K562 (cell line): ENCODE measurements around the gene WDR13. TPM values are rescaled to one million over a fixed set of nuclear protein-coding genes. Genes with fewer than 3 reads are reported as not detected.
A peak's percentile ranks its signal among the peaks of the same experiment; 100 is the strongest.

Source experiments
- C11orf30 ChIP-seq: fragments of 450-650 bp; IDR thresholded peaks from 2 replicates; pipeline ENCODE4 v1.6.1; 2016; ENCODE audit warnings: low read depth, mild to moderate bottlenecking
- CTBP1 ChIP-seq: fragments of 450-650 bp; IDR thresholded peaks from 2 replicates; pipeline ENCODE4 v1.6.1; 2016; ENCODE audit warnings: borderline replicate concordance
- ELF2 ChIP-seq: fragments of 250-450 bp; sonication (Bioruptor Pico); IDR thresholded peaks from 2 replicates; pipeline ENCODE4 v1.5.0; 2021; ENCODE audit warnings: mild to moderate bottlenecking
- POLR2B ChIP-seq: fragments of 450-650 bp; IDR thresholded peaks from 2 replicates; pipeline ENCODE4 v1.6.1; 2018; ENCODE audit warnings: low read depth; ENCODE audit not compliant: partially characterized antibody
- PTTG1 ChIP-seq: fragments of 450-650 bp; IDR thresholded peaks from 2 replicates; pipeline ENCODE4 v1.6.1; 2016; ENCODE audit warnings: low read depth, mild to moderate bottlenecking, missing genetic modification characterization, missing compliant biosample characterization
- RBM22 ChIP-seq: fragments of 200-400 bp; formaldehyde crosslinking; IDR thresholded peaks from 2 replicates; pipeline ENCODE4 v1.6.1; 2018; ENCODE audit warnings: low read length, low read depth; ENCODE audit not compliant: poor library complexity, severe bottlenecking
- TEAD4 ChIP-seq, 2 experiments: sonication (generic) in 1 of 2; formaldehyde crosslinking in 1 of 2; IDR thresholded peaks; 2 replicates each; pipeline versions ENCODE4 v1.6.1 to v1.8.0; 2012 to 2022; ENCODE audit warnings: borderline replicate concordance in 1 of 2, inconsistent platforms in 1 of 2, low read length in 1 of 2, mild to moderate bottlenecking in 1 of 2, missing genetic modification reagents in 1 of 2
- ZC3H8 ChIP-seq: fragments of 450-650 bp; IDR thresholded peaks from 2 replicates; pipeline ENCODE4 v1.6.1; 2017
- ZNF175 ChIP-seq: fragments of 200-800 bp; sonication (Bioruptor generic); IDR thresholded peaks from 2 replicates; pipeline ENCODE4 v1.6.1; 2016; ENCODE audit warnings: low read depth, mild to moderate bottlenecking, missing genetic modification characterization, missing compliant biosample characterization
- polyA plus RNA-seq, 8 experiments: library from polyadenylated mRNA; depleted of rRNA in 4 of 8; stranded (reverse) in 5 of 8; unstranded in 3 of 8; fragments of >200 nt; fragmentation: Nextera tagmentation in 2 of 8; fragmentation: Illumina TruSeq in 1 of 8; extraction: Ambion mirVana in 2 of 8; extraction: Trizol in 1 of 8; gene quantifications; 2 replicates each; pipeline versions ENCODE4 v1.2.1 to v1.2.3, GENCODE V29; 2011 to 2014; ENCODE audit warnings: inconsistent platforms in 1 of 8, missing spikeins in 1 of 8
- total RNA-seq, 7 experiments: library from RNA; depleted of rRNA in 6 of 7; stranded (reverse); fragments of >200 nt in 6 of 7; fragmentation: Illumina TruSeq in 2 of 7; extraction: Trizol in 2 of 7; gene quantifications; 2 replicates each; pipeline versions ENCODE4 v1.2.1 to v1.2.3, GENCODE V29; 2011 to 2021; ENCODE audit warnings: low replicate concordance in 1 of 7
- TF ChIP-seq, protein P1 (sequence below): fragments of 450-650 bp; IDR thresholded peaks from 2 replicates; pipeline ENCODE4 v1.6.1; 2016; ENCODE audit warnings: mild to moderate bottlenecking, moderate library complexity
- TF ChIP-seq, protein P2 (sequence below): fragments of 450-650 bp; formaldehyde crosslinking; IDR thresholded peaks from 2 replicates; pipeline ENCODE4 v1.4.0; 2020; ENCODE audit warnings: mild to moderate bottlenecking, moderate library complexity
- TF ChIP-seq, protein P3 (sequence below): fragments of 450-650 bp; formaldehyde crosslinking; IDR thresholded peaks from 2 replicates; pipeline ENCODE4 v1.4.0; 2020; ENCODE audit warnings: mild to moderate bottlenecking, mixed read lengths

WDR13 gene
- total and polyA plus RNA-seq, 9 of the 15 experiments (the other 6 are each of a cell fraction or from before 2014, with no cell fraction given): 7.4 to 70.5 (median 31.4) TPM

DNA sequence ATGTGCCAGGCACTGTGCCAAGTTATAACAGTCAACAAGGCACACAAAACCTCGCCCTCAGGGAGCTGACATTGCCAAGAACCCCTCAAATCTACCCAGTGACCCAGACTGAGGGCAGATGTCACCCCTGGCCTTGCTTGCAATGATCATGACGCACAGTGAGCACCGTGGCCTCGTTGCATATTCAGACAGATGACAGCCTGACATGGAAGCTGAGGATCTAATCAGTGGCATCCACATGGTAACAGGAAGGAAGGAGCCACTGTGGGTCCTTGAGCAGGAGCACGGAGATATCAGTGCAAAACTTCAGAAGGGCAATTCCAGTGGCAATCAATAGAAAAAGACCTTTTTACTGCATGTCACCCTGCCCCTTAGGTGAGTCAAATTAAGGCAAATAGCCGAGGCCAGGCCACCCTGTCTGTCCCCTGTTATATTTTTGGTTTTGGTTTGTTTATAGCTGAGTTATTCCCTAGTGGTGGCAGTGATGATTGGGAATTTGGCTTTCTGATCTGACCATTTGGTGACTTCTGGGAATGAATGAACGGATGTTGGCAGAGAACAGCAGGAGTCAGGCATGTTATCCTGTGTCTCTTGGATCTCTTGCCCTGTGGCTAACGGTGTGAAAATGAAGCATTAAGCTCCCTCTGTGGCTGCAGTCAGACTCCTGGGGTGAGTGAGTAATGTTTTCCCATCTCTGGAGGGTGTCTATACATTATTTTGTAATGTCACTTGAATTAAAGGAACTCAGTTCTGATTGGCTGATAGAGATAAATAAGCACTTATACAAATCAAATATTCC lies 20.4 kb downstream of the WDR13 start (continued):
- peak; percentile 59; the same call in 1 of the 2 replicates for TF ChIP-seq ZNF175 (CRISPR knock-in tag)
- TF ChIP-seq PTTG1 (tag): no peak
- TF ChIP-seq C11orf30: no peak
- TF ChIP-seq, protein P1, sequence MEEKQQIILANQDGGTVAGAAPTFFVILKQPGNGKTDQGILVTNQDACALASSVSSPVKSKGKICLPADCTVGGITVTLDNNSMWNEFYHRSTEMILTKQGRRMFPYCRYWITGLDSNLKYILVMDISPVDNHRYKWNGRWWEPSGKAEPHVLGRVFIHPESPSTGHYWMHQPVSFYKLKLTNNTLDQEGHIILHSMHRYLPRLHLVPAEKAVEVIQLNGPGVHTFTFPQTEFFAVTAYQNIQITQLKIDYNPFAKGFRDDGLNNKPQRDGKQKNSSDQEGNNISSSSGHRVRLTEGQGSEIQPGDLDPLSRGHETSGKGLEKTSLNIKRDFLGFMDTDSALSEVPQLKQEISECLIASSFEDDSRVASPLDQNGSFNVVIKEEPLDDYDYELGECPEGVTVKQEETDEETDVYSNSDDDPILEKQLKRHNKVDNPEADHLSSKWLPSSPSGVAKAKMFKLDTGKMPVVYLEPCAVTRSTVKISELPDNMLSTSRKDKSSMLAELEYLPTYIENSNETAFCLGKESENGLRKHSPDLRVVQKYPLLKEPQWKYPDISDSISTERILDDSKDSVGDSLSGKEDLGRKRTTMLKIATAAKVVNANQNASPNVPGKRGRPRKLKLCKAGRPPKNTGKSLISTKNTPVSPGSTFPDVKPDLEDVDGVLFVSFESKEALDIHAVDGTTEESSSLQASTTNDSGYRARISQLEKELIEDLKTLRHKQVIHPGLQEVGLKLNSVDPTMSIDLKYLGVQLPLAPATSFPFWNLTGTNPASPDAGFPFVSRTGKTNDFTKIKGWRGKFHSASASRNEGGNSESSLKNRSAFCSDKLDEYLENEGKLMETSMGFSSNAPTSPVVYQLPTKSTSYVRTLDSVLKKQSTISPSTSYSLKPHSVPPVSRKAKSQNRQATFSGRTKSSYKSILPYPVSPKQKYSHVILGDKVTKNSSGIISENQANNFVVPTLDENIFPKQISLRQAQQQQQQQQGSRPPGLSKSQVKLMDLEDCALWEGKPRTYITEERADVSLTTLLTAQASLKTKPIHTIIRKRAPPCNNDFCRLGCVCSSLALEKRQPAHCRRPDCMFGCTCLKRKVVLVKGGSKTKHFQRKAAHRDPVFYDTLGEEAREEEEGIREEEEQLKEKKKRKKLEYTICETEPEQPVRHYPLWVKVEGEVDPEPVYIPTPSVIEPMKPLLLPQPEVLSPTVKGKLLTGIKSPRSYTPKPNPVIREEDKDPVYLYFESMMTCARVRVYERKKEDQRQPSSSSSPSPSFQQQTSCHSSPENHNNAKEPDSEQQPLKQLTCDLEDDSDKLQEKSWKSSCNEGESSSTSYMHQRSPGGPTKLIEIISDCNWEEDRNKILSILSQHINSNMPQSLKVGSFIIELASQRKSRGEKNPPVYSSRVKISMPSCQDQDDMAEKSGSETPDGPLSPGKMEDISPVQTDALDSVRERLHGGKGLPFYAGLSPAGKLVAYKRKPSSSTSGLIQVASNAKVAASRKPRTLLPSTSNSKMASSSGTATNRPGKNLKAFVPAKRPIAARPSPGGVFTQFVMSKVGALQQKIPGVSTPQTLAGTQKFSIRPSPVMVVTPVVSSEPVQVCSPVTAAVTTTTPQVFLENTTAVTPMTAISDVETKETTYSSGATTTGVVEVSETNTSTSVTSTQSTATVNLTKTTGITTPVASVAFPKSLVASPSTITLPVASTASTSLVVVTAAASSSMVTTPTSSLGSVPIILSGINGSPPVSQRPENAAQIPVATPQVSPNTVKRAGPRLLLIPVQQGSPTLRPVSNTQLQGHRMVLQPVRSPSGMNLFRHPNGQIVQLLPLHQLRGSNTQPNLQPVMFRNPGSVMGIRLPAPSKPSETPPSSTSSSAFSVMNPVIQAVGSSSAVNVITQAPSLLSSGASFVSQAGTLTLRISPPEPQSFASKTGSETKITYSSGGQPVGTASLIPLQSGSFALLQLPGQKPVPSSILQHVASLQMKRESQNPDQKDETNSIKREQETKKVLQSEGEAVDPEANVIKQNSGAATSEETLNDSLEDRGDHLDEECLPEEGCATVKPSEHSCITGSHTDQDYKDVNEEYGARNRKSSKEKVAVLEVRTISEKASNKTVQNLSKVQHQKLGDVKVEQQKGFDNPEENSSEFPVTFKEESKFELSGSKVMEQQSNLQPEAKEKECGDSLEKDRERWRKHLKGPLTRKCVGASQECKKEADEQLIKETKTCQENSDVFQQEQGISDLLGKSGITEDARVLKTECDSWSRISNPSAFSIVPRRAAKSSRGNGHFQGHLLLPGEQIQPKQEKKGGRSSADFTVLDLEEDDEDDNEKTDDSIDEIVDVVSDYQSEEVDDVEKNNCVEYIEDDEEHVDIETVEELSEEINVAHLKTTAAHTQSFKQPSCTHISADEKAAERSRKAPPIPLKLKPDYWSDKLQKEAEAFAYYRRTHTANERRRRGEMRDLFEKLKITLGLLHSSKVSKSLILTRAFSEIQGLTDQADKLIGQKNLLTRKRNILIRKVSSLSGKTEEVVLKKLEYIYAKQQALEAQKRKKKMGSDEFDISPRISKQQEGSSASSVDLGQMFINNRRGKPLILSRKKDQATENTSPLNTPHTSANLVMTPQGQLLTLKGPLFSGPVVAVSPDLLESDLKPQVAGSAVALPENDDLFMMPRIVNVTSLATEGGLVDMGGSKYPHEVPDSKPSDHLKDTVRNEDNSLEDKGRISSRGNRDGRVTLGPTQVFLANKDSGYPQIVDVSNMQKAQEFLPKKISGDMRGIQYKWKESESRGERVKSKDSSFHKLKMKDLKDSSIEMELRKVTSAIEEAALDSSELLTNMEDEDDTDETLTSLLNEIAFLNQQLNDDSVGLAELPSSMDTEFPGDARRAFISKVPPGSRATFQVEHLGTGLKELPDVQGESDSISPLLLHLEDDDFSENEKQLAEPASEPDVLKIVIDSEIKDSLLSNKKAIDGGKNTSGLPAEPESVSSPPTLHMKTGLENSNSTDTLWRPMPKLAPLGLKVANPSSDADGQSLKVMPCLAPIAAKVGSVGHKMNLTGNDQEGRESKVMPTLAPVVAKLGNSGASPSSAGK: peak; percentile 71
- TF ChIP-seq ZC3H8: no peak
- no peak for TF ChIP-seq RBM22
- peak; percentile 72 for TF ChIP-seq TEAD4 (IDR thresholded peaks at IDR 0.05; ENCODE audit: low read length)
- no peak for TF ChIP-seq TEAD4 (CRISPR knock-in tag; IDR thresholded peaks at IDR 0.05; ENCODE audit: borderline replicate concordance)
- TF ChIP-seq, protein P2, sequence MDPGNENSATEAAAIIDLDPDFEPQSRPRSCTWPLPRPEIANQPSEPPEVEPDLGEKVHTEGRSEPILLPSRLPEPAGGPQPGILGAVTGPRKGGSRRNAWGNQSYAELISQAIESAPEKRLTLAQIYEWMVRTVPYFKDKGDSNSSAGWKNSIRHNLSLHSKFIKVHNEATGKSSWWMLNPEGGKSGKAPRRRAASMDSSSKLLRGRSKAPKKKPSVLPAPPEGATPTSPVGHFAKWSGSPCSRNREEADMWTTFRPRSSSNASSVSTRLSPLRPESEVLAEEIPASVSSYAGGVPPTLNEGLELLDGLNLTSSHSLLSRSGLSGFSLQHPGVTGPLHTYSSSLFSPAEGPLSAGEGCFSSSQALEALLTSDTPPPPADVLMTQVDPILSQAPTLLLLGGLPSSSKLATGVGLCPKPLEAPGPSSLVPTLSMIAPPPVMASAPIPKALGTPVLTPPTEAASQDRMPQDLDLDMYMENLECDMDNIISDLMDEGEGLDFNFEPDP (CRISPR knock-in tag): no peak
- TF ChIP-seq, protein P3, sequence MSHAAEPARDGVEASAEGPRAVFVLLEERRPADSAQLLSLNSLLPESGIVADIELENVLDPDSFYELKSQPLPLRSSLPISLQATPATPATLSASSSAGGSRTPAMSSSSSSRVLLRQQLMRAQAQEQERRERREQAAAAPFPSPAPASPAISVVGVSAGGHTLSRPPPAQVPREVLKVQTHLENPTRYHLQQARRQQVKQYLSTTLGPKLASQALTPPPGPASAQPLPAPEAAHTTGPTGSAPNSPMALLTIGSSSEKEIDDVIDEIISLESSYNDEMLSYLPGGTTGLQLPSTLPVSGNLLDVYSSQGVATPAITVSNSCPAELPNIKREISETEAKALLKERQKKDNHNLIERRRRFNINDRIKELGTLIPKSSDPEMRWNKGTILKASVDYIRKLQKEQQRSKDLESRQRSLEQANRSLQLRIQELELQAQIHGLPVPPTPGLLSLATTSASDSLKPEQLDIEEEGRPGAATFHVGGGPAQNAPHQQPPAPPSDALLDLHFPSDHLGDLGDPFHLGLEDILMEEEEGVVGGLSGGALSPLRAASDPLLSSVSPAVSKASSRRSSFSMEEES (CRISPR knock-in tag): no peak
- TF ChIP-seq ELF2 (CRISPR knock-in tag): no peak
- no peak for TF ChIP-seq POLR2B
- no peak for TF ChIP-seq CTBP1
